Panc1 (cell line): ENCODE results near the gene DCTN3.

Experiments used
- CTCF ChIP-seq: fragments of 450-650 bp; IDR thresholded peaks from 2 replicates; pipeline ENCODE4 v1.5.1; 2017; ENCODE audit warnings: mild to moderate bottlenecking
- POLR2AphosphoS5 ChIP-seq: IDR thresholded peaks from 2 replicates; pipeline ENCODE4 v1.6.1; 2012; ENCODE audit warnings: mild to moderate bottlenecking, low read depth, low read length, moderate library complexity
- TCF7L2 ChIP-seq: IDR thresholded peaks from 2 replicates; pipeline ENCODE4 v1.6.1; 2011; ENCODE audit warnings: mild to moderate bottlenecking, low read depth, low read length, inconsistent platforms
- TF ChIP-seq, protein P1 (sequence below), 2 experiments: IDR thresholded peaks; 2 replicates each; pipeline ENCODE4 v1.6.1; 2011 to 2012; ENCODE audit warnings: low read depth in 2 of 2, control low read depth in 1 of 2, low read length in 1 of 2, mild to moderate bottlenecking in 1 of 2, moderate library complexity in 1 of 2; ENCODE audit not compliant: insufficient read depth in 1 of 2

- TF ChIP-seq CTCF (no peak), POLR2AphosphoS5 (no peak), TCF7L2 (no peak)
- TF ChIP-seq, protein P1, sequence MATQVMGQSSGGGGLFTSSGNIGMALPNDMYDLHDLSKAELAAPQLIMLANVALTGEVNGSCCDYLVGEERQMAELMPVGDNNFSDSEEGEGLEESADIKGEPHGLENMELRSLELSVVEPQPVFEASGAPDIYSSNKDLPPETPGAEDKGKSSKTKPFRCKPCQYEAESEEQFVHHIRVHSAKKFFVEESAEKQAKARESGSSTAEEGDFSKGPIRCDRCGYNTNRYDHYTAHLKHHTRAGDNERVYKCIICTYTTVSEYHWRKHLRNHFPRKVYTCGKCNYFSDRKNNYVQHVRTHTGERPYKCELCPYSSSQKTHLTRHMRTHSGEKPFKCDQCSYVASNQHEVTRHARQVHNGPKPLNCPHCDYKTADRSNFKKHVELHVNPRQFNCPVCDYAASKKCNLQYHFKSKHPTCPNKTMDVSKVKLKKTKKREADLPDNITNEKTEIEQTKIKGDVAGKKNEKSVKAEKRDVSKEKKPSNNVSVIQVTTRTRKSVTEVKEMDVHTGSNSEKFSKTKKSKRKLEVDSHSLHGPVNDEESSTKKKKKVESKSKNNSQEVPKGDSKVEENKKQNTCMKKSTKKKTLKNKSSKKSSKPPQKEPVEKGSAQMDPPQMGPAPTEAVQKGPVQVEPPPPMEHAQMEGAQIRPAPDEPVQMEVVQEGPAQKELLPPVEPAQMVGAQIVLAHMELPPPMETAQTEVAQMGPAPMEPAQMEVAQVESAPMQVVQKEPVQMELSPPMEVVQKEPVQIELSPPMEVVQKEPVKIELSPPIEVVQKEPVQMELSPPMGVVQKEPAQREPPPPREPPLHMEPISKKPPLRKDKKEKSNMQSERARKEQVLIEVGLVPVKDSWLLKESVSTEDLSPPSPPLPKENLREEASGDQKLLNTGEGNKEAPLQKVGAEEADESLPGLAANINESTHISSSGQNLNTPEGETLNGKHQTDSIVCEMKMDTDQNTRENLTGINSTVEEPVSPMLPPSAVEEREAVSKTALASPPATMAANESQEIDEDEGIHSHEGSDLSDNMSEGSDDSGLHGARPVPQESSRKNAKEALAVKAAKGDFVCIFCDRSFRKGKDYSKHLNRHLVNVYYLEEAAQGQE (IDR thresholded peaks at IDR 0.05; ENCODE audit: insufficient read depth in 1 of 2, low read depth in 2 of 2, low read length in 1 of 2), result no peak
These were observed 40.5 kb downstream of the DCTN3 start for GRCh38 chr9:34579808-34580163.
